GM19240 (cell line): ENCODE measurements around the gene PPP1R3D.
"Not testable (repeated sequence)": the region's sequence is repeated elsewhere in the genome, so short reads cannot be mapped to it uniquely, and the experiment has no call there.

Source experiments
- DNase-seq: peaks from one replicate; pipeline ENCODE4 v3.0.0; 2011; ENCODE audit warnings: low spot score; ENCODE audit not compliant: insufficient read length

Gene PPP1R3D, protein sequence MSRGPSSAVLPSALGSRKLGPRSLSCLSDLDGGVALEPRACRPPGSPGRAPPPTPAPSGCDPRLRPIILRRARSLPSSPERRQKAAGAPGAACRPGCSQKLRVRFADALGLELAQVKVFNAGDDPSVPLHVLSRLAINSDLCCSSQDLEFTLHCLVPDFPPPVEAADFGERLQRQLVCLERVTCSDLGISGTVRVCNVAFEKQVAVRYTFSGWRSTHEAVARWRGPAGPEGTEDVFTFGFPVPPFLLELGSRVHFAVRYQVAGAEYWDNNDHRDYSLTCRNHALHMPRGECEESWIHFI

DNA sequence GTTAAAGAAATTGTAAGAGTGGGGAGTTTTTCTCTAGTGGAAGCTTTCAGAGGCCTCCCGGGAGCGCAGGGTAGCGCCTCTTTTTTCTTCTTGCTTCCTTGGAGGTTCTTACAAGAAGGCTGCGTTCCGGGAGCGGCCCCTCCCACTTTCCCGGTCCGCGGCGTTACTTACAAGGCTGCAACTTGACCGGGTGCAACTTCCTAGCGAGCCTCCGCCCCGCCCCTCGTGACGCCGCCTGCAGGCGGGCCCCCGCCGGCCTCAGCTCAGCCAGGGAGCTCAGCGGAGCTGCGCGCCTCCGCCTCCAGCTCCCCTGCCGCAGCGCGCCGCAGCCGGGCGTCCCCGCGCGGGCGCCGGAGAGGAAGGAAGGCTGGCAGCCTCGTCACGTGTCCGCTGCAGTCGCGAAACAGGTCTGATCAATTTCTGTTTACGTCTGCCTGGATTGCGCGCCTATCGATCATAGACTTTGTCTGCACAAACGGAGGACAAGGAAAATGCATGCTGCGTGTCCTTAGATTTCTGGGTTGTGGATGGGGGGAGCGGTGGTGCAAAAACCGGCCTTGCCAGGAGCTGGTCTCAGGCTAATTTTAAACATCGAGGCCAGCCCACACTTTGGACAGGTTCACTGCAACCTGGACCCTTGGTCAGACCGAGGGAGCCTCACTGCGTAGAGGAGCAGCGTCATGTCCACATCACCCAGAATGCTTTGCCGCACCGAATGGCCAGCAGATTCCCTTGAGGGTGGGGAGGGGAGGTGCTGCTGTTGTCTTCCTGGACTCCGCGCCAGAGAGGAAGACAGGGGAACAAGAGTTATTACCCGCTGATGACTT lies at the start of gene PPP1R3D, which contains the start of gene FAM217B:
Gene PPP1R3D (minus strand): TSS at position 177 of the 827 bp plus-strand sequence. CDS start 374 bp downstream, outside the sequence.
Gene FAM217B (plus strand): TSS at position 261 of the 827 bp plus-strand sequence. CDS start 3,555 bp downstream, outside the sequence.
- DNase-seq = peak; percentile 97

DNA sequence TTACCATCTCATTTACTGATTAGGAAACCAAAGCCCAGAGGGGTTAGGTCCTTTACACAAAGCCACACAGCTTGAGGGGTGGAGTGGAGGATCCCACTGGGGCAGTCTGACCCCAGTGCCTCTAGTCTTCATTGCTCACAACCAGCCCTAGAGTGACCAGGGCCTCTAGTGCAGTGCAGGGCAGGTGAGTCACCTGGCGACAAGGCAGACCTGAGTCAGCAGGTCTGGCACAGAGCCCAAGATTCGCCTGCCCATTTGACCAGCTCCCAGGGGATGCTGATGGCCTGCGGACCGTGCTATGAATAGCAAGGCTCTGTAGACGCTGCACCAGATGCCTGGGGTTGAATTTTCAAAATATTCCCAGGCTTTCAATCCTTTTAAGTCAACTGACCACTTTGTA lies 48.0 kb upstream of the PPP1R3D start:
- DNase-seq = no peak

DNA sequence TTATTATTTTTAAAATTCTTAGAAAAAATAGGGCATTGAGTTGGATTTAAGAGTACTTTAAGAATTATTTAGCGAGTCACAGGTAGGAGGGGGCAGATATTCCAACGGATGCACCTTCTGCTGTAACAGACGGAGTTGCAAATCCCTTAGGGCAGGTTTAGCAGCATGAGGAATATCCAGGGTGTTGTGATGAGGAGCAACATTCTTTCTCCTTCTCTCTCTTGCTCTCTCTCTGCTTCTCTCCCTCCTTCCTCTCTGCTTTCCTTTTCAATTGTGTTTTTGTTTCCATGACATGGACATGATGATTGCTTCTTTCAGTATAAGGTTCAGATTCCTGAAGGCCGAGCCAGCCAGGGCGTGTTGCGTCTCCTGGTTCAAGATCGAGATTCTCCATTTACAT lies 47.0 kb upstream of the PPP1R3D start:
- DNase-seq = no peak

DNA sequence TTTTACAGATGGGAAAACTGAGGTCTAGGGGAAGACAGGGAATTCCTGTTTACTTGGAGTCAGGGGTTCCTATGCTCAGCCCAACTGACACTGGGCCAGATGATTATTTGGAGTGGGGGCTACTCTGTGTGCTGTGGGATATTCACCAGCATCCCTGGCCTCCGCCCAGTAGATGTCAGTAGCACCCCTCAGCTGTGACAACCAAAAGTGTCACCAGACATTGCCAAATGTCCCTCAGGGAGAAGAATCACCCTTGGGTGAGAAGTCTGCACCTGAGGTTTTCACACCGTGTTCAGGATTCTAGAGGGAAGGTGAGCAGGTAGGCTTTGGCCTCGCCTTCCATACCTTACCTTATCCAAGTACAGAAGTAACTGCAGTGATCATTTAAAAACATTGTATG lies 45.8 kb upstream of the PPP1R3D start:
- DNase-seq = no peak

DNA sequence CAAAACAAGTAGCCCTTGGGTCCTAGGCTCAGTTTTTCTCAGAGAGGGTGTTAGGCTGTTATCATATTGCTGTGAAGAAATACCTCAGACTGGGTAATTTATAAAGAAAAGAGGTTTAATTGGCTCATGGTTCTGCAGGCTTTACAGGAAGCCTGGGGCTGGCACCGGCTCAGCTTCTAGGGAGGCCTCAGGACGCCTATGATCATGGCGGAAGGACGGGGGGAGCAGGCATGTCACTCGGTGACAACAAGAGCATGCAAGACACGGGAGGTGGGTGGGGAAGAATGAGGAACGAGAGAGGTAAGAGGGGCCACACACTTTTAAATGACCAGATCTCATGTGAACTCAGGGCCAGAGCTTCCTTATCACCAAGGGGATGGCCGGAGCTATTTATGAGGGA lies 45.1 kb upstream of the PPP1R3D start:
- DNase-seq = no peak

DNA sequence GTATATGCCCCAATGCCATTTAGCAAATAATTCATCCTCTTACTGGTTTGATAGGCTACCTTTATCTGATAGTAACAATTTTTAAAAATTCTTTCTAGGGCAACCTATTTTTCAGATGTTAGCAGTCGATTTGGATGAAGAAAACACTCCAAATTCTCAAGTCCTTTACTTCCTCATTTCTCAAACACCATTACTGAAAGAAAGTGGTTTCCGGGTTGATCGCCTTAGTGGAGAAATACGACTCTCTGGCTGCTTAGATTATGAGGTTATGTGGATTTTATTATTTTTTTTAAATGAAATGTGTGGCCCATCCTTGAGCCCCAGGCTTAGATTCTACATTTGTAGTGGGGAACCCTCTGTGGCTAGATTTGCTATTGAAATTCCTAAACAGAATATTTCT lies 44.4 kb upstream of the PPP1R3D start:
- no peak for DNase-seq

DNA sequence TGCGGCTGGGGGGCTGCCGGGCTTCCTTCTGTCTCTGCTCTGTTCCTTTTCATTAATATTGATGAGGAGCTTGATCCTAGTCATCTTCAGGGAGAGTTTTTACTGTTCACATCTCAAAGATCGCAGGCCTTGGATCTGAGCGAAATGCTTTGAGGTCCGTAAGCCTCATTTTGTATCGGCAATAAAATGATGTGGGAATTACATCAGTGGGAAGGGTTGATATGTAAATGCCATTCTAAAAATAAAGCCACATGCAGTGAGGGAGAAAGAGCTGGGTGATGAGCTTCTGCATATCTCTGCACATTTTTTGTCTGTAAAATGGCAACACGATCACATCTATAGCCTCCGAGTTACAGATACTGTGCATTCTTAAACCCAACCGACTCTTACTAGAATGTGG lies 43.0 kb upstream of the PPP1R3D start:
- DNase-seq = no peak

DNA sequence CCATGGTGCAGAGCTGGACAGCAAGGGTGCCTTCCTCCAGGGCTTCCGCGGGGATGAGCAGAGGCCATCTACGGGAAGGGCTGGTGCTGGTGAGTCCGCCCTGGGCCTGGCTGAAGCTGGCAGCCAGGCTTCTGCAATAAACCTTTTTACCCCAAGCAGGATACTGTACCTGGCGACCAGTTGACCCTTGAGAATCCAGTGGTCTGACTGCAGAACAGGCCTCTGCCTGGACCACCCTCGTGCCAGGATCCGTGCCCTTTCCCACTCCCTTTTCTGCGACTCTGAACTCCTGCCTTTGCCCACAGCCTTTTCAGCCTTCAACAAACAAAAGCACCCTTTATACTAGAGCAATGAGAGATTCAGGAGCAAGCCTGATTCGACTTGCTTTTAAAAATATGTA lies 37.0 kb upstream of the PPP1R3D start:
- no peak for DNase-seq

DNA sequence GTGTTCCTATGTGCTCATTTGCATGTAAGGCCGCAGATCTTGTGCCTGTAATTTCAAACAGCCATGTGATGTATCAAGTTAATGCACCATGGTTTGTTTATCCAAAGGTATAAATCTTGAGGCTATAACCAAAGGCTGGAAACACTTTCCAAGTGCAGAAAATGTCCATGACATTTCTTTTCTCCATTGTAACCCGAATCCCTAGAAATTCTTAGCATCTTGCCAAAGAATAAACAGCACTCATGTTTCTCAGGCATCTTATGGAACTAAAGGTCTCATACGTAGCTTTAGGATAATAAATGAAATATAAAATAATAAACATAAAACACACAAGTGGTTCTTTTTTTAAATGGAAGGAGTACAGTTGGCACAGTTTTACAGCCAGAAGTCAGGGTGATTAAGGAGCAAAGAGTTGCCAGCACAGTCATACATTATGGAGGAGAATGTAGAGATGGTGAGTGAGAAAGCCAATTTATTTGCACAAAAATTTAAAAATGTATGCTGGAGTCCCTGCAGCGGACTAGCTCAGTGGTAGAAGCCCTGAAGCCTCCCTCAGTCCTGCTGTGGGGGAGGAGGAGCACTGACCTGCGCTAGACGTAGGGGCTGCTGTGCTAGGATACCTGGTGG lies 36.2 kb upstream of the PPP1R3D start:
- no peak for DNase-seq

DNA sequence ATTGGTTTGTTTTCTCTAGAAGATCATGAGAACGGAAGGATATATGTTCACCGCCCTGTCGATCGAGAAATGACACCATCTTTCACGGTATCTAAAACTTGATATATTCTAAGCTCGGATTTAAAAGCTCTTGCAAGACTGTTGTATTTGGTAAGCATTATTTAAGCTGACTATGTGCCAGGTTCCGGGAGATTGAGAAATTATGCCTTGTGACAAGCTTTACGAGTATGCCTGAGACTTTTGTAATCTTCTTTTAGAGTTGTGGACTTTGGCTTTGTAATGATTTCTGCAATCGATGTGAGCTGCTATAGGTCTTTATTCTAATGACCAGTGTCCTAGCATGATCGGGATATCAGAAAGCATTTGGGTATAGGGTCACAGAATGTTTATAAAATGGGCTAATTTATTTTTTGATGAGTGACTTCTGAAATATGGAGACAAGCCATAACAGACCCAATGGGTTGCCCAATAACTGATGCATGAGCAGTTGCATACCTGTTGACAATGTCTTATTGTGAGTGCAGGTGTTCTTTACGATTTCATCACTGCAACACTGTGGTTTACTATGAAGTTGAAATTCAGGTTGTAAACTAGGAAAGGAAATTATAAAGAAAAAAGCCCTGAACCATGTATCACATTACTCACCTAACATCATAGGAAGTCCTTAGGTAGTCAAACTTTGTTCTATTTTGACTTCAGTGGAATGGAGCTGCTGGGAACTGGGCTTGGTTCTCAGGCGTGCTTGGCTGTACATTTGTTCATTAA lies 32.1 kb upstream of the PPP1R3D start:
- no peak for DNase-seq

DNA sequence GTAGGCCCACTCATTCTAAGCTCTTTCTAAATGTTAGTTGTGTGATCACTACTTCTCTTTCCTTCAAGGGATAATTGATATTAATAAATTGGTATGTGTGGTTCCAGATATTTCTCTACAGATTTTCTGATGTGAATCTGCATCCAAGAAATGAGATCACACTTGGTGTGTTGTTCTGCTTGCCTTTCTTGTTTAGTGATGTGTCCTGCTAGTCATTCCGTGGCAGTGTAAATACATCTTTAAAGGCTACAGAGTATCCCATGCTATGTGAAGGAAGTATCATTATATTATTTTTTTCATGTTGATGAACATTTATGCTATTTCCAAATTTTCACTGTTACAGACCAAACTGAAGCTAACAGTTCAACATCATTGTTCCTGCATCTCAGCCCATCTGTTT lies 31.3 kb upstream of the PPP1R3D start:
- no peak for DNase-seq

DNA sequence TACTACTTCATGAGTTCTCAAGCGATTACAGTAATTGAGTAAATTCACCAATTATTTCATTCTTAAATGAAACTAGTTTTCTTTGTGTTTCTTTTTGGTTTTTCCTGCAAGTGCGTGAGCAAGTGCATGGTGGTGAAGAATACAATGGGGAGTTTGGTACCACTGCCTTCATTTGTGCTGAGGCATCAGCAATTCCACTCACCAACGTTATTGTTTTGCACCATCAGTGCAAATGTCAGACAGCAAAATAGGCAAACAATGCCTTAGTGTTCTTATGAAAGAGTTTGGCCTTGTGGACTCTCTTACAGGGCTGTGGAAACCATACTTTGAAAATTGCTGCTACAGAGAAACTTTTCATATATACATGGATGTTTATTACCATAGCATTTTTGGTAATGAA lies 26.3 kb upstream of the PPP1R3D start:
- DNase-seq = no peak

DNA sequence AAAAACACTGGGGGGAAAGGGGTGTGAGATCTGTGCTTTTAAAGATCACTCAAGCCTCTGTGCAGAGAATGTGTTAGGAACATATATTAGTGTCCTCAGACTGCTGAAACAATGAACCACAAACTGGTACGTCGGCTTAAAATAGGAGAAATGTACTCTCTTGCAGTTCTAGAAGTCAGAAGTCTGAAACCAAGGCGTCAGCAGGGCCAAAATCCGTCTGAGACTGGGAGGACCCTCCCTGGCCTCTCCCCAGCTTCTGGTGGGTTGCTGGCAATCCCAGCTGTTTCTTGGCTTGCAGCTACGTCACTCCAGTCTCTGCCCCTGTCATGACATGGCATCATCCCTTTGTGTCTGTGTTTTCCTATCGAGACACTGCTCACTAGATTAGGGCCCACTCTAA lies 22.1 kb upstream of the PPP1R3D start:
- no peak for DNase-seq

DNA sequence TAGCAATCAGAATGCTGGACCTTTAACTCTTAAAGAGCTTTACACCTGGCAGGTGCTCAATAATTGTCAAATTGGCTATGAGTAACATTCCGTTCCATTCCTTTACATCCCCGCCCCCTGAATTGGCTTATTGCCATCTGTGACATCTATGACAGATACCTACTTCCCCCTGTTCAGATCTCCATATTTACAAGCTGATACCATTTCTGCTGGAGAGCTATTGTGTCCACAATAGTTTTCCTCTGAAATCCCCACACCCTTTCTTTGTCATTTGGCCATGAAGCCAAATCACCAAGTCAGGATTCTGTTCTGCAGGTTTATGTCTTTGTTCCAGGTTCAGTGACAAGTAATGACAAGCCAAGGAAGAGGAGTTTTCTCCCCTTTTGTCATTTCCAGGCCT lies 21.3 kb upstream of the PPP1R3D start:
- DNase-seq = no peak

DNA sequence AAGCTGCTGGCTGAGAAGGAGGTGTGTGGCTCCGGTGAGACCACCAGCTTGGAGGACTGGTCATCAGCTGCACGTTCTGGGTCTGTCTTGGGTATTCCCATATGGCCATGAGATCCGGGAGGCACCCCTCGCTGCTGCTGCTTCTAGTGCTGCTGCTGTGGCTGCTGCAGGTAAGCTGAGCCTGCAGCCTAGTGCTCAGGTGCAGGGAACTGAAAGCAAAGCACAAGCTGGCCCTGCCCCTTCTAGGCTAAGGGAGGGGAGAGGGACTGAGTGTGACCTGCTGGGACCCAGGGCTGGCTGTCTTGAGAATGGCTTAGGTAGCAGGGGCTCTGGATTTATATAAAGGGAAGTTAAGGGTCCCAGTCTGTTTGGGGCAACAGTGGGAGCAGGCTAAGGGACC lies 18.5 kb upstream of the PPP1R3D start:
- no peak for DNase-seq

DNA sequence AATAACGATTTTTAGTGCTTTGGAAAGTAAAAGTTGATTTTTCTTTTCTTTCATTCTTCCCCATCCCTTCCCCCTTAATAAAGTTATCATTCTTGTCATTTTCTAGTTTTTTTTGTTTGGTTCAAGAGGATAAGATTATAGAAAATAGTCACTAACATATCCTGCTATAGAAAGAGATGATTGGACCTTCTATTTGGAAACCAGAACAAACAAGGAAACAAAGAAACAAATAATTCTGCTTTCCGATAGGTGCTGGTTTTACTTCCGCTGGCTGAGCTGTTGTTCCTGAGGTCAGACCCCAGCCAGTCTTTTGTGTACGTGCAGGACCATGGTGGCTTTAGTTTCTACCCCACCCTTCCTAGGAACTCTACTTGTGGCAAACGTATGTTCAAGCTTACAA lies 18.0 kb upstream of the PPP1R3D start, which contains the start of gene CDH26:
Gene CDH26 (plus strand): TSS at position 301 of the 400 bp plus-strand sequence. CDS start 304 bp downstream, outside the sequence.
- no peak for DNase-seq

DNA sequence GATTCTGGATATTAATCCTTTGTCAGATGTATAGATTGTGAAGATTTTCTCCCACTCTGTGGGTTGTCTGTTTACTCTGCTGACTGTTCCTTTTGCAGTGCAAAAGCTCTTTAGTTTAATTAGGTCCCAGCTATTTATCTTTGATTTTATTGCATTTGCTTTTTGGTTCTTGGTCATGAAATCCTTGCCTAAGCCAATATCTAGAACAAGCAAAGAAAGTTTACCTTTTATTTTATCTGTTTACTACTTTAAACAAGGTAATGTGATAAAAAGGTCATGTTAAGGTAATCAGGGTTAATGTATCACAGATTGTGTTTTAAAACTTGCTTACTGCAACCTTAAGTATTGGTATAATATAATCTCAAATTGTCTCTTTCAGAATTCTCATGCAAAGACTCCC lies 17.5 kb upstream of the PPP1R3D start:
- DNase-seq = not testable (repeated sequence)

DNA sequence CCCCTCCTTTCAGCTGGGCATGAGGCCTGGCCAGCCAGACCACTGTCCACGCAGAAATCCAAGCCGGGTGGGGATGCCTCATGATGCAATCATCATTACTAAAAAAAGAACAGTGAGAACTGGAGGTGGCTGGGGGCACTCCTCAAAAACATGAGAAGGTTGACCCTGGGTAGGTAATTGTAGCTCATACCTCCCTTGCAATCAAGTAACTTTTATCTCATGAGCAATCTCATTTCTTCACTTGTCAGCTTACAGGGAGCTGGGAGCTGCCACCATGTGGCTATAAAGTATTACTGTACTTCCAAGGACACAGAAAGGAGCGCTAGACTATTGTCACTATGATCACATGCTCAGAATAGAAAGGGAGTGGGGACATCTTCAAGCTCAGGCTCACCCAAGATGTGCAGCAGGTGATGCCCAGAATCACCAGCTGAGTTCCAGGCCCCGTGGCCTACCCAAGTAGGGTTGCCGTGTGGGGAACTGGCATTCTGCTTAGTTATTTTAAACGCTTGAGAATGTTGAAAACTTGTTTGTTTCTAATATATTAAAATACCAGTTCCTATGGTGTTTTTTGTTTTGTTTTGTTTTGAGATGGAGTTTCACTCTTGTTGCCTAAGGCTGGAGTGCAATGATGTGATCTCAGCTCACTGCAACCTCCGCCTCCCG lies 15.2 kb upstream of the PPP1R3D start:
- DNase-seq = no peak

DNA sequence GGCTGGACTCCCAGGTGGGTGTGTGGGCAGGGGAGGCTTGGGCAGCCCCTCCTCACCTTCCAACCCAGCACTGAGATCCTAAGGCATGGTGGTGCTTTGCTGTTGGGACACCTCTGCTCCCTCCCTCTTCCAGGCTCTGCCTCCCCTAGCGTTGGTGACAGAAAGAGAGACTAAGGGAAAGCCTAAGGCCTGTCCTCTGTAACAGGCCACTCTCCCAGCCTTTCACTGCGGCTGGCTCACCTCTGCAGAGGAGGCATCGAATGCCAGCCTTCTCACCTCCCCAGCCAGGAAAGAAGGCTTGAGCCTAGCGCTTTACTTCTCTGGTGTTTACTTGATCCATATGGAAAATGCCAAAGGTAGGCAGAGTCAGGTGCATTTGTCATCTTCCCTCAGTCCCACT lies 14.6 kb upstream of the PPP1R3D start:
- DNase-seq = no peak

DNA sequence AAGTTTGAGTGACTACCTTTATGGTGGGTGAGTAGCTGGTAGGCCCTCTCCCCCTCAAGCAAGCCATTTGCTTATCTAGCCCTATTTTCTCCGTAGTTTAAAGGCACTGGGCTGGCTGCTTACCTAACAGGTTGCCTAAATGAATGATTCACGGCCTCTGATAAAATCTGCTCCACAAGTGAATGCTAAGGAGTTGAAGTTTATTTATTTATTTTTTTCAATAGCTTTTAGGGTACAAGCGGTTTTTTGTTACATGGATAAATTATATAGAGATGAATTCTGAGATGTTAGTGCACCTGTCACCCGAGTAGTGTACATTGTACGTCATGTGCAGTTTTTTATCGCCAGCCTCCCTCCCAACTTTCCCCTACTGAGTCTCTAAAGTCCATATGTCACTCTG lies 9.8 kb upstream of the PPP1R3D start:
- no peak for DNase-seq
